Ectodermal cell (in vitro differentiated cells): ENCODE data around the gene DMPK.

ENCODE experiments used
- H3K27ac ChIP-seq: 2 replicates; pipeline ENCODE4 v1.7.0; 2013; ENCODE audit warnings: mild to moderate bottlenecking, low read depth, low read length; ENCODE audit not compliant: insufficient read depth, poor library complexity, severe bottlenecking
- H3K27me3 ChIP-seq: 2 replicates; pipeline ENCODE4 v1.7.0; 2013; ENCODE audit warnings: mild to moderate bottlenecking, low read length; ENCODE audit not compliant: insufficient read depth, control insufficient read depth, poor library complexity, severe bottlenecking
- H3K36me3 ChIP-seq: one replicate; pipeline ENCODE4 v1.7.0; 2013; ENCODE audit warnings: low read length; ENCODE audit not compliant: control insufficient read depth, insufficient read depth
- H3K4me1 ChIP-seq: one replicate; pipeline ENCODE4 v1.7.0; 2013; ENCODE audit warnings: low read length; ENCODE audit not compliant: control insufficient read depth, insufficient read depth
- H3K4me3 ChIP-seq: 2 replicates; pipeline ENCODE4 v1.7.0; 2013; ENCODE audit warnings: low read depth, low read length, control low read depth; ENCODE audit not compliant: insufficient read depth
- H3K9me3 ChIP-seq: 2 replicates; pipeline ENCODE4 v1.7.0; 2013; ENCODE audit warnings: mild to moderate bottlenecking, low read length, moderate library complexity; ENCODE audit not compliant: control insufficient read depth
- WGBS, 2 experiments: methylation state at CpG; one replicate each; pipeline ENCODE4 v1.1.7; 2013; ENCODE audit warnings: missing lambda C conversion rate in 2 of 2; 5-methylcytosine and 5-hydroxymethylcytosine counted together

Gene DMPK

GRCh38 chr19:45789035-45789786 lies 6.9 kb upstream of the DMPK start:
- Histone ChIP-seq H3K36me3 (peaks cover 29% of the 10 kb centered on the region), H3K9me3 (no peaks in the 10 kb centered on the region), H3K27me3 (no peaks in the 10 kb centered on the region), H3K27ac (no peak overlapping the region), H3K4me3 (no peak overlapping the region), H3K4me1 (peaks cover 4% of the 10 kb centered on the region)
- WGBS, 2 experiments: 95 to 97% methylated on average over 15 of the region's 15 CpGs

GRCh38 chr19:45786533-45786894 lies 4.2 kb upstream of the DMPK start:
- Histone ChIP-seq H3K4me1 (peaks cover 19% of the 10 kb centered on the region), H3K9me3 (no peaks in the 10 kb centered on the region), H3K27me3 (no peaks in the 10 kb centered on the region), H3K36me3 (peaks cover 29% of the 10 kb centered on the region), H3K4me3 (no peak overlapping the region), H3K27ac (no peak overlapping the region)
- WGBS, 2 experiments: 96% methylated on average over 21 of the region's 21 CpGs

GRCh38 chr19:45785781-45786532 lies 3.7 kb upstream of the DMPK start:
- Histone ChIP-seq H3K36me3 (peaks cover 29% of the 10 kb centered on the region), H3K4me3 (no peak overlapping the region), H3K4me1 (peaks cover 20% of the 10 kb centered on the region), H3K9me3 (no peaks in the 10 kb centered on the region), H3K27ac (no peak overlapping the region), H3K27me3 (peaks cover 2% of the 10 kb centered on the region)
- 95% methylated on average over 57 of the region's 57 CpGs for WGBS, 2 experiments

- no peaks in the 10 kb centered on the region for H3K9me3 ChIP-seq
- WGBS, 2 experiments: 93 to 95% methylated on average over 5 of the region's 5 CpGs
- H3K4me1 ChIP-seq: peaks cover 27% of the 10 kb centered on the region
- peaks cover 11% of the 10 kb centered on the region for H3K27me3 ChIP-seq
- no peak overlapping the region for H3K4me3 ChIP-seq
- no peak overlapping the region for H3K27ac ChIP-seq
- peaks cover 29% of the 10 kb centered on the region for H3K36me3 ChIP-seq
Observed at GRCh38 chr19:45785097-45785496, 2.8 kb upstream of the DMPK start.

- no peak overlapping the region for H3K4me3 ChIP-seq
- peaks cover 13% of the 10 kb centered on the region for H3K27me3 ChIP-seq
- no peak overlapping the region for H3K27ac ChIP-seq
- H3K36me3 ChIP-seq: peaks cover 22% of the 10 kb centered on the region
- WGBS, 2 experiments: 89 to 95% methylated on average over 4 of the region's 4 CpGs
- peaks cover 32% of the 10 kb centered on the region for H3K4me1 ChIP-seq
- H3K9me3 ChIP-seq: no peaks in the 10 kb centered on the region
Observed at GRCh38 chr19:45784096-45784495, 1.8 kb upstream of the DMPK start.

GRCh38 chr19:45782820-45783785 lies 813 bp upstream of the DMPK start:
- Histone ChIP-seq H3K4me1 (peaks cover 32% of the 10 kb centered on the region), H3K4me3 (no peak overlapping the region), H3K27me3 (peaks cover 13% of the 10 kb centered on the region), H3K9me3 (no peaks in the 10 kb centered on the region), H3K36me3 (peaks cover 14% of the 10 kb centered on the region), H3K27ac (no peak overlapping the region)
- WGBS, 2 experiments: 72 to 74% methylated on average over 23 to 26 of the region's 26 CpGs

- Histone ChIP-seq H3K36me3 (peaks cover 21% of the 10 kb centered on the region), H3K27ac (no peak overlapping the region), H3K4me3 (no peak overlapping the region), H3K4me1 (peaks cover 32% of the 10 kb centered on the region), H3K9me3 (no peaks in the 10 kb centered on the region), H3K27me3 (peaks cover 13% of the 10 kb centered on the region)
- 86 to 87% methylated on average over 17 of the region's 17 CpGs for WGBS, 2 experiments
Observed at GRCh38 chr19:45781214-45782161, 802 bp downstream of the DMPK start.

GRCh38 chr19:45780448-45781213 lies 1.7 kb downstream of the DMPK start:
- H3K4me1 ChIP-seq: peaks cover 32% of the 10 kb centered on the region
- H3K27me3 ChIP-seq: peaks cover 13% of the 10 kb centered on the region
- no peak overlapping the region for H3K27ac ChIP-seq
- H3K9me3 ChIP-seq: no peaks in the 10 kb centered on the region
- H3K36me3 ChIP-seq: peaks cover 14% of the 10 kb centered on the region
- 38 to 49% methylated on average over 12 to 13 of the region's 13 CpGs for WGBS, 2 experiments
- no peak overlapping the region for H3K4me3 ChIP-seq

- Histone ChIP-seq H3K27ac (no peak overlapping the region), H3K36me3 (peaks cover 9% of the 10 kb centered on the region), H3K27me3 (peaks cover 13% of the 10 kb centered on the region), H3K4me3 (no peak overlapping the region), H3K9me3 (no peaks in the 10 kb centered on the region), H3K4me1 (peaks cover 32% of the 10 kb centered on the region)
- WGBS, 2 experiments: 56 to 70% methylated on average over 4 of the region's 4 CpGs
Observed at GRCh38 chr19:45780146-45780447, 2.2 kb downstream of the DMPK start.
